HG03066 (cell line): ENCODE measurements around the gene SORBS1.

Experiments used
- ATAC-seq: cut with Tn5 transposase; IDR thresholded peaks from one replicate; pipeline ENCODE4 v1.9.1; 2021; ENCODE audit warnings: low read depth; ENCODE audit not compliant: unreplicated experiment

The SORBS1 gene

GRCh38 chr10:95561177-95561863, at the start of gene SORBS1:
Gene SORBS1, minus strand, starts transcription at chr10:95561371. Its CDS starts 120,236 bp downstream, at chr10:95441135.
- ATAC-seq, result peak; percentile 99

DNA sequence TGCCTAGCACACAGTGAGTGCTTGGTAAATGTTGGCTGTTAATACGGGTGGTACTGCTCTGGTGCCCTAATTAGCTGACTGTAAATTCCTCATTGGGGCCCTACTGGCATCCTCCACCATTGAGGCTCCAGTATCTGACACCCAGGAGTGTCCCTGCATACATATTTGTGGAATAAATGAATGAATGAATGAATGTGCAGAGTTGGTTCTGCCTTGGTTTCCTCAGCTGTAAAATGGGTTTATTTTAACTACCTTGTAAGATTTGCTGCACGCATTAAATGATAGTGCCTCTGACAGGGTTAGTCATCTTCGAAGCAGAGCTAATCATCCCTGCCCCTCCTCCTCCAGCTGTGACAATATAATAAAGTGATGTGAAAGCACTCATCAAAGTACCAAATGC, 49.6 kb upstream of the SORBS1 start:
- no peak for ATAC-seq

DNA sequence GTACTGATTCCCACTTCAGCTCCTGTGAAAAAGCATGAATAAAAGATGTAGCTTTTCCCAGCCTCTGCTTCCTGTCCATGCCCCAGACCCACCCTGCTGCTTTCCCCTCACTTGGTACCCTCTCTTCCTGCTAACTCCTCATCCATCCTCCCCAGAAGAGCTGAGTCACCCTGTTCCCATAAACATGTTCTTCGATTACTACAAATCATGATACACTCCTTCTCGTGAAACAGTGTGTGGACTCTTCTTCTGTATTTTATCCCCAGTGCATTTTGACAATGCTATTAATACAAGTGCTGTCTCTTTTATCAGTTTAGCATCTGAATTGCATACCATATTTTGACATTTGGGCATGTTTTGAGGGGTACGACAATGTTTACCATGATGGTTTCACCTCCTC, 45.8 kb upstream of the SORBS1 start:
- no peak for ATAC-seq

GRCh38 chr10:95605163-95605562, 44.0 kb upstream of the SORBS1 start:
- no peak for ATAC-seq

- no peak for ATAC-seq
Measured at GRCh38 chr10:95604630-95605029, 43.5 kb upstream of the SORBS1 start.

GRCh38 chr10:95602382-95602781, 41.2 kb upstream of the SORBS1 start:
- ATAC-seq, result no peak

DNA sequence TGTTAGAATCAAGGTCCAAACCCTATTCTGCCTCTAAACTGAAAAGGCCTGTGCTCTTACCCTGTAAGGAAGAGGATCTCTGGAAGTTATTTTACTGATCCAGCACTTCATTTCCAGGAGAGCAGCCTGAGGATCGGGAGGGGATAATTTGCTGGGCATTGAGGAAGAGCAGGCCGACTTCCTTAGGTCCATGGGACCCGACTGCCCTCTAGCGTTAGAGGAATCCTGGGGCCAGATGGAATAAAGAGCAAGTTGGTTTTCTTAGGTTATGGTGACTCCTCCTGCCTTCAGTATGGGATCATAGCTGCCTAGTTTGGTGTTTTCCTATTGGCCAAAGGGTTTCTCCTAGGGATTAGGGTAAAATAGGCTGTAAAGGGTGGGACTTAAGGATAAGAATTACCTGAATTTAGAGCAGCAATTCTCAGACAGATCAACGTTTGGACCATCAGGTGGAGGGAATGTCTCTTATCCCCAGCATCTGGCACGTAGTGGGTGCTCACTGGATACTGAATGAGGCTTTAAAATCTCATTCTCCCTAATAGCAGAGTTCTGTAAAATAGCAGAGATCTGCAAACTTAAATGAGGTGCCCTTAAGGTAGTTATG, 40.0 kb upstream of the SORBS1 start:
- ATAC-seq, result no peak

DNA sequence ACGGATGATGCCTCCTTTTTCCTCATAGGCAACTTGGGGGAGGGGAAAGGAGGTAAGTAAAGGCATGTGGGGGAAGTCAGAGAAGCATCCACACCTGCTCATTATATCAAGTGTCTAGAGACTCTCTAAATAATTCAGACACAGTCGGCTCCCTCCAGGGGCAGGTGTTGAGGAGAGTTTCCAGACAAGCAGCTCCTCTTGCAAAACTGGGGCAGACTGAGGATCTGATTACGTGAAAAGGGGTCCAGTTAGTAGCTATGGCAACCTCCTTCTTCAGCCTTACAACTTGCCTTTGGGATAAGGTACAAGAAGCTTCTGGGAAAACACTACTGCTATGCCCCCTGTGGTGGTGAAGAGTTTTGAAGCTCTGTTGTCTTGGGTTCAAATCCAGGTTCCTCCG, 39.0 kb upstream of the SORBS1 start:
- ATAC-seq, result no peak

- no peak for ATAC-seq
Measured at GRCh38 chr10:95597788-95598187, 36.6 kb upstream of the SORBS1 start.

GRCh38 chr10:95588025-95588424, 26.9 kb upstream of the SORBS1 start:
- ATAC-seq, result no peak

- ATAC-seq, result no peak
Measured at GRCh38 chr10:95579835-95580535, 18.8 kb upstream of the SORBS1 start.

DNA sequence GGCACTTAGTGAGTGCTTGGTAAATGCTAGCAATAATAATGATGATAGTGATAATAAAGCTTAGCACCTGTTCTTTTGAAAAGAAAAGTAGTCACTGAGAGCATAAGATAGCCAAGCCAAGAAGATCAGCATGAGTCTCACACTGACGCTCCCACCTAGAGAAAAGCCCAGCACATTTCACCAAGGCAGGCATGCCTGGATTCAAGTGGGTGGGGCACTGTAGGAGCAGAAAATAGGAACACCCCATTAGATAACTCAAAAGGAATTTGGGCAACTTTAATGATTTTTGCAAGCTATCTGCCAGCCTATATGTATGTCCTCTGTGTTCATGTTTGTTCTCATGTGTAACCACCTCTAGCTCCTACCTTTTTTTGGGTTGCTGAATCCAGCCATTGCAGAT, 18.1 kb upstream of the SORBS1 start:
- no peak for ATAC-seq

DNA sequence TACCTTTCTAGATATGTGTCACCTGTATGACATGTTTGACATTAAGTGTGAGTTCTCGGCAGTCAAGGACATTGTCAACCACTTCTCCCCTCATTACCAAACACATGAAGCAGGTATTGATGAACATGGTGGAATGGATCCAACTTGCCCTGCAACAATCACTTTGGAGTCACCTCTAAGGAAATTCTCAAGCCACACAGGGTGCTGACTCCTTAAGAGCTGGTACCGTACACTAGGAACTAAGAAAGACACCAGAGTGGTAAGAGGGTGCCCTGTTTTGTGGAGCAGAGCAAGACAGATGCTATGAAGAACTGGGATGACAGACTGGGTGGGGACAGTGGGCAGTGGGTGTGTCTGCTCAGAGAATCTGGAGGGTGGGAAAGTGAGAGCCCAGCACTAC, 17.4 kb upstream of the SORBS1 start:
- no peak for ATAC-seq

GRCh38 chr10:95574649-95575365, 13.6 kb upstream of the SORBS1 start:
- ATAC-seq, result no peak

DNA sequence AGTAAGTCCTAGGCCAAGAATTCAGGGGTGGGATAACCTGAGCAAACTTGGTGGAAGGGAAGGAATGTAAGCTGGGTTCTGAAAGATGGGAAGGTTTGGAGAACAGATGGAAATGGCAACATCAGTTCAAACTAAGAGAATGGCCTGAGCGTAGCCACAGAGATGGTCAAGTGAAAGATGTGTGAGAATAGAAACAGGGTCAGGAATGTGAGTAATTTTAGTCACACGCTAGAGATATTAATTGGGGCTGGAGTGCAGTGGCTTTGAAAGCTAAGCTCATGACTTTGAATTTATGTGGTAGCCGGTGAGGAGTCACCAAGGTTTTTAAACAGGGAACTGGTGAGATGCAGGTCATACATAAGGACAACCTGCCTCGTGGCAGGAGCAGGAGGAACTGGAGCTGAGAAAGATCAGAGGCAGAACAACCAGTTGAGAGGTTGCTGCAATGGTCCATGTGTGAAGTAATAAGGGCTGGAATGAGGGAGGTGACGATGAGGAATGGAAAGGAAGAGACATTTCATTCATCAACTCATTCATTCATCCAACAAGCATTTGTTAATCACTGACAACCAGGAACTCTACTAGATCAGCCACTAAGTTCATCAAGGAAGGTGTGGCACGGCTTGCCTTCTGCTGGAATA, 12.9 kb upstream of the SORBS1 start:
- no peak for ATAC-seq

DNA sequence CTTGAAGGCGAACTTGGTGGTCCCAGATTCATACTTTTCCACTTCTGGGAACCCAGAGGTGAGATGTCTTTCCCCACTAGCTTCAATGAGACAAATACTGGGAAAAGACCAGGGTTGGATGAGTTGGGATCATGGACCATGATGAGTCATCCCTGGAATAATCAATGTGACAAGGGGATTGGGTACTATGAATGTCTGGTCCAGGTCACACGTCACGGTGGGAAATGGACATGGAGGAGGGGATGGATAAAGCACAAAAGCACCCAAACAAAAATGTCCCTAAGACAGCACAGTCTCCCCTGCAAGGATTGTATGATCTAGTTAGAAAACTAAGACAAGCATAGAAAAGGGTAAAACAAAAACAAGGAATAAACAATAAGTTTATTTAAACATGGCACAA, 12.4 kb upstream of the SORBS1 start:
- no peak for ATAC-seq

GRCh38 chr10:95572131-95572820, 11.1 kb upstream of the SORBS1 start:
- no peak for ATAC-seq

DNA sequence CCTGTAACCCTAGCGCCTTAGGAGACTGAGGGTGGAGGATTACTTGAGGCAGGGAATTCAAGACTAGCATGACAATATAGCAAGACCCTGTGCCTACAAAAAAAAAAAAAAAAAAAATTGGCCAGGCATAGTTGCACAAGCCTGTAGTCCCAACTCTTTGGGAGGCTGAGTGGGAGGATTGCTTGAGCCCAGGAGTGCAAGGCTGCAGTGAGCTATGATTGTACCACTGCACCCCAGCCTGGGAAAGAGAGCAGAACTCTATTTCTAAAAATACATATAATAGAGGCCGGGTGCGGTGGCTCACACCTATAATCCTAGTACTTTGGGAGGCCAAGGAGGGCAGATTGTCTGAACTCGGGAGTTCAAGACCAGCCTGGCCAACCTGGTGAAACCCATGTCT, 10.2 kb upstream of the SORBS1 start:
- ATAC-seq, result no peak

GRCh38 chr10:95569368-95569767, 8.2 kb upstream of the SORBS1 start:
- no peak for ATAC-seq

DNA sequence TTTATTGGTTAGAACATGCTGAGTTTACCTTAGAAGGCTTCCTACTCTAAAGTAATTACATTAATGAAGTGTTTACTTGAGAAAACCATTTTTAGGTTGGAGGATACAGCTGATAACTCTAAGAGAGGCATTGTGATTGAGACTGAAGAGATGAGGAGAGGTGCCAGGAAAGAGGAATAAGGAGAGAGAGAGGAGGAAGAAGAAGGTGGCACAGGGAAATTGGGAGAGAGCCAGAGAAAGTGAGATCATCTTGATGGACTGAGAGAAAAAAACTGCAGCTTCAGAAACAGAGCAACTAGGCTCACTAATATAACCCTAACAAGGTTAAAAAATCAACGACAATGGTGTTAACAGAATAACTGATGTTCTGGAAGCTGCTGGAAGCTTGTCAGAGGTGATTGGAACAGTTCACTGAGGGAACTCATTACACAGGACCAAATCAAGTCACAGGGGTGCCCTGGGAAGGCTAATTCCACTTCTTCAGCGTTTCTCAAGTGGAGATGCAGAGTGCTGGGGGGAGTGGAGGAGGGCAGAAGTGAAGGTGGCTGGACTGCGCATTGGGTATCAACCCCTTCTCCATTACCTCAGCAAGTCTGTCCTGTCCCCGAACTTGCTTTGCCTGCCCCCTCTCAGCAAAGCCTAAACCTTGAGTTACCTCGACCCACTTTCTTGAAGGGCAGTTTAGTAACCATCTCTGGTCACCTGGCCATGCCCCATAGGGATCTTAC, 6.9 kb upstream of the SORBS1 start:
- no peak for ATAC-seq
